Astrocyte (in vitro differentiated cells and primary cell): ENCODE data around the gene ZMYND8.

Source experiments
- CTCF ChIP-seq: IDR thresholded peaks from 2 replicates; pipeline ENCODE4 v1.5.1; 2011; ENCODE audit warnings: low read depth, mild to moderate bottlenecking, inconsistent platforms, low read length, moderate library complexity; ENCODE audit not compliant: insufficient read depth
- EZH2 ChIP-seq: IDR thresholded peaks from 2 replicates; pipeline ENCODE4 v1.6.1; 2012; ENCODE audit warnings: mild to moderate bottlenecking, low read length, inconsistent platforms; ENCODE audit not compliant: insufficient read depth

GRCh38 chr20:47355489-47356219, 845 bp downstream of the ZMYND8 start:
- TF ChIP-seq CTCF, result no peak
- TF ChIP-seq EZH2, result no peak
